DND-41 (cell line): ENCODE measurements around the gene AKT3.

Experiments
- EZH2 ChIP-seq: IDR thresholded peaks from 3 replicates; pipeline ENCODE4 v1.6.1; 2012; ENCODE audit warnings: borderline replicate concordance, low read depth, mild to moderate bottlenecking, moderate library complexity, low read length, inconsistent platforms; ENCODE audit not compliant: severe bottlenecking
- TF ChIP-seq, protein P1 (sequence below): IDR thresholded peaks from 2 replicates; pipeline ENCODE4 v1.5.1; 2012; ENCODE audit warnings: borderline replicate concordance, low read length, moderate library complexity, mild to moderate bottlenecking; ENCODE audit not compliant: poor library complexity, severe bottlenecking; ENCODE audit errors: extremely low read depth

- TF ChIP-seq, protein P1, sequence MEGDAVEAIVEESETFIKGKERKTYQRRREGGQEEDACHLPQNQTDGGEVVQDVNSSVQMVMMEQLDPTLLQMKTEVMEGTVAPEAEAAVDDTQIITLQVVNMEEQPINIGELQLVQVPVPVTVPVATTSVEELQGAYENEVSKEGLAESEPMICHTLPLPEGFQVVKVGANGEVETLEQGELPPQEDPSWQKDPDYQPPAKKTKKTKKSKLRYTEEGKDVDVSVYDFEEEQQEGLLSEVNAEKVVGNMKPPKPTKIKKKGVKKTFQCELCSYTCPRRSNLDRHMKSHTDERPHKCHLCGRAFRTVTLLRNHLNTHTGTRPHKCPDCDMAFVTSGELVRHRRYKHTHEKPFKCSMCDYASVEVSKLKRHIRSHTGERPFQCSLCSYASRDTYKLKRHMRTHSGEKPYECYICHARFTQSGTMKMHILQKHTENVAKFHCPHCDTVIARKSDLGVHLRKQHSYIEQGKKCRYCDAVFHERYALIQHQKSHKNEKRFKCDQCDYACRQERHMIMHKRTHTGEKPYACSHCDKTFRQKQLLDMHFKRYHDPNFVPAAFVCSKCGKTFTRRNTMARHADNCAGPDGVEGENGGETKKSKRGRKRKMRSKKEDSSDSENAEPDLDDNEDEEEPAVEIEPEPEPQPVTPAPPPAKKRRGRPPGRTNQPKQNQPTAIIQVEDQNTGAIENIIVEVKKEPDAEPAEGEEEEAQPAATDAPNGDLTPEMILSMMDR: no peak
- TF ChIP-seq EZH2: no peak
Observed at GRCh38 chr1:243449373-243449772, 400.7 kb downstream of the AKT3 start.
